Astrocyte (in vitro differentiated cells and primary cell): ENCODE measurements around the gene SMAD7. TPM values are rescaled to one million over a fixed set of nuclear protein-coding genes. Genes with fewer than 3 reads are reported as not detected.

Source experiments
- DNase-seq: peaks from one replicate; pipeline ENCODE4 v3.0.0-alpha.2; 2010; ENCODE audit warnings: low read depth
- FAIRE-seq: peaks from 2 replicates; lab custom pipeline; 2011; peaks lifted over from hg19 to GRCh38; lab: Jason Lieb, UNC
- H2AFZ ChIP-seq: 2 replicates; pipeline ENCODE4 v1.6.0; 2012; ENCODE audit warnings: low read depth, low read length, inconsistent platforms
- H3K27ac ChIP-seq: 2 replicates; pipeline ENCODE4 v1.5.1; 2011; ENCODE audit warnings: low read depth, low read length, inconsistent platforms
- H3K27me3 ChIP-seq: 2 replicates; pipeline ENCODE4 v1.6.0; 2011; ENCODE audit warnings: low read length, inconsistent platforms; ENCODE audit not compliant: insufficient read depth
- H3K36me3 ChIP-seq: 2 replicates; pipeline ENCODE4 v1.5.1; 2011; ENCODE audit warnings: low read length, inconsistent platforms; ENCODE audit not compliant: insufficient read depth
- H3K4me1 ChIP-seq: 2 replicates; pipeline ENCODE4 v1.5.1; 2011; ENCODE audit warnings: low read length, inconsistent platforms; ENCODE audit not compliant: insufficient read depth
- H3K4me2 ChIP-seq: 2 replicates; pipeline ENCODE4 v1.6.0; 2012; ENCODE audit warnings: low read length, inconsistent platforms
- H3K4me3 ChIP-seq: 2 replicates; pipeline ENCODE4 v1.5.1; 2011; ENCODE audit warnings: low read depth, mild to moderate bottlenecking, low read length, inconsistent platforms; ENCODE audit not compliant: insufficient read depth
- H3K79me2 ChIP-seq: 2 replicates; pipeline ENCODE4 v1.6.0; 2012; ENCODE audit warnings: mild to moderate bottlenecking, low read length, inconsistent platforms; ENCODE audit not compliant: insufficient read depth
- H3K9ac ChIP-seq: 2 replicates; pipeline ENCODE4 v1.6.0; 2012; ENCODE audit warnings: mild to moderate bottlenecking, low read length, inconsistent platforms
- H3K9me3 ChIP-seq: 2 replicates; pipeline ENCODE4 v1.5.1; 2012; ENCODE audit warnings: low read depth, mild to moderate bottlenecking, low read length, inconsistent platforms; ENCODE audit not compliant: insufficient read depth
- H4K20me1 ChIP-seq: 2 replicates; pipeline ENCODE4 v1.6.0; 2012; ENCODE audit warnings: low read length, inconsistent platforms; ENCODE audit not compliant: insufficient read depth
- H3K27ac Mint-ChIP-seq: one replicate; pipeline ENCODE4 v1.8.0; 2021; ENCODE audit warnings: mild to moderate bottlenecking, mixed read lengths; ENCODE audit not compliant: unreplicated experiment
- H3K27me3 Mint-ChIP-seq: one replicate; pipeline ENCODE4 v1.8.0; 2021; ENCODE audit warnings: low read depth, mixed read lengths; ENCODE audit not compliant: unreplicated experiment
- H3K36me3 Mint-ChIP-seq: one replicate; pipeline ENCODE4 v1.8.0; 2021; ENCODE audit warnings: low read depth, mixed read lengths; ENCODE audit not compliant: unreplicated experiment
- H3K4me1 Mint-ChIP-seq: one replicate; pipeline ENCODE4 v1.8.0; 2021; ENCODE audit warnings: low read depth, mixed read lengths; ENCODE audit not compliant: unreplicated experiment
- H3K4me3 Mint-ChIP-seq: one replicate; pipeline ENCODE4 v1.8.0; 2021; ENCODE audit warnings: mild to moderate bottlenecking, moderate library complexity, mixed read lengths; ENCODE audit not compliant: unreplicated experiment
- H3K9me3 Mint-ChIP-seq: one replicate; pipeline ENCODE4 v1.8.0; 2021; ENCODE audit warnings: mild to moderate bottlenecking, mixed read lengths; ENCODE audit not compliant: unreplicated experiment
- EZH2 ChIP-seq: IDR thresholded peaks from 2 replicates; pipeline ENCODE4 v1.6.1; 2012; ENCODE audit warnings: mild to moderate bottlenecking, low read length, inconsistent platforms; ENCODE audit not compliant: insufficient read depth
- total RNA-seq: library from RNA; stranded (reverse); gene quantifications from 2 replicates; pipeline ENCODE4 v1.2.1, GENCODE V29; 2021
- TF ChIP-seq, protein P1 (sequence below): IDR thresholded peaks from 2 replicates; pipeline ENCODE4 v1.5.1; 2011; ENCODE audit warnings: low read depth, mild to moderate bottlenecking, inconsistent platforms, low read length, moderate library complexity; ENCODE audit not compliant: insufficient read depth

Gene SMAD7
- total RNA-seq, 1 donor from 2014 or later = 62.9 TPM

GRCh38 chr18:48958951-48959350 is 8.2 kb upstream of the SMAD7 start:
- H3K36me3 Mint-ChIP-seq = no peaks in the 10 kb centered on the region
- no peaks in the 10 kb centered on the region for H3K27me3 Mint-ChIP-seq
- Histone ChIP-seq H3K9me3 (no peaks in the 10 kb centered on the region), H3K79me2 (no peaks in the 10 kb centered on the region), H3K27me3 (no peaks in the 10 kb centered on the region), H3K4me1 (peaks cover 50% of the 10 kb centered on the region), H3K36me3 (no peaks in the 10 kb centered on the region), H3K9ac (peak overlapping the region; percentile 78), H3K4me2 (peak overlapping the region; percentile 78), H3K27ac (peak overlapping the region; percentile 92), H3K4me3 (no peak overlapping the region), H4K20me1 (no peaks in the 10 kb centered on the region), H2AFZ (no peak overlapping the region)
- no peak overlapping the region for H3K4me3 Mint-ChIP-seq
- no peak for DNase-seq
- H3K27ac Mint-ChIP-seq = peak overlapping the region; percentile 70
- no peak for FAIRE-seq
- TF ChIP-seq, protein P1, sequence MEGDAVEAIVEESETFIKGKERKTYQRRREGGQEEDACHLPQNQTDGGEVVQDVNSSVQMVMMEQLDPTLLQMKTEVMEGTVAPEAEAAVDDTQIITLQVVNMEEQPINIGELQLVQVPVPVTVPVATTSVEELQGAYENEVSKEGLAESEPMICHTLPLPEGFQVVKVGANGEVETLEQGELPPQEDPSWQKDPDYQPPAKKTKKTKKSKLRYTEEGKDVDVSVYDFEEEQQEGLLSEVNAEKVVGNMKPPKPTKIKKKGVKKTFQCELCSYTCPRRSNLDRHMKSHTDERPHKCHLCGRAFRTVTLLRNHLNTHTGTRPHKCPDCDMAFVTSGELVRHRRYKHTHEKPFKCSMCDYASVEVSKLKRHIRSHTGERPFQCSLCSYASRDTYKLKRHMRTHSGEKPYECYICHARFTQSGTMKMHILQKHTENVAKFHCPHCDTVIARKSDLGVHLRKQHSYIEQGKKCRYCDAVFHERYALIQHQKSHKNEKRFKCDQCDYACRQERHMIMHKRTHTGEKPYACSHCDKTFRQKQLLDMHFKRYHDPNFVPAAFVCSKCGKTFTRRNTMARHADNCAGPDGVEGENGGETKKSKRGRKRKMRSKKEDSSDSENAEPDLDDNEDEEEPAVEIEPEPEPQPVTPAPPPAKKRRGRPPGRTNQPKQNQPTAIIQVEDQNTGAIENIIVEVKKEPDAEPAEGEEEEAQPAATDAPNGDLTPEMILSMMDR = no peak
- no peak for TF ChIP-seq EZH2
- peaks cover 3% of the 10 kb centered on the region for H3K9me3 Mint-ChIP-seq
- peaks cover 69% of the 10 kb centered on the region for H3K4me1 Mint-ChIP-seq

- no peak overlapping the region for H2AFZ ChIP-seq
- no peaks in the 10 kb centered on the region for H3K9me3 ChIP-seq
- H3K36me3 Mint-ChIP-seq = no peaks in the 10 kb centered on the region
- peaks cover 54% of the 10 kb centered on the region for H3K4me1 ChIP-seq
- no peak overlapping the region for H3K9ac ChIP-seq
- H3K9me3 Mint-ChIP-seq = peaks cover 3% of the 10 kb centered on the region
- H3K4me3 Mint-ChIP-seq = no peak overlapping the region
- no peaks in the 10 kb centered on the region for H3K27me3 ChIP-seq
- no peak overlapping the region for H3K4me2 ChIP-seq
- TF ChIP-seq EZH2 = no peak
- TF ChIP-seq, protein P1 = no peak
- H3K27ac ChIP-seq = no peak overlapping the region
- H3K79me2 ChIP-seq = no peaks in the 10 kb centered on the region
- H3K4me1 Mint-ChIP-seq = peaks cover 56% of the 10 kb centered on the region
- H4K20me1 ChIP-seq = no peaks in the 10 kb centered on the region
- no peak for FAIRE-seq
- no peaks in the 10 kb centered on the region for H3K36me3 ChIP-seq
- H3K27me3 Mint-ChIP-seq = no peaks in the 10 kb centered on the region
- no peak for DNase-seq
- H3K4me3 ChIP-seq = no peak overlapping the region
- peak overlapping the region; percentile 30 for H3K27ac Mint-ChIP-seq
Measured at GRCh38 chr18:48957616-48958015, 6.9 kb upstream of the SMAD7 start.

- Histone ChIP-seq H3K4me3 (no peak overlapping the region), H3K79me2 (no peaks in the 10 kb centered on the region), H3K27me3 (no peaks in the 10 kb centered on the region), H3K36me3 (no peaks in the 10 kb centered on the region), H3K27ac (no peak overlapping the region), H3K9ac (no peak overlapping the region), H3K4me1 (peaks cover 49% of the 10 kb centered on the region), H3K4me2 (no peak overlapping the region), H2AFZ (no peak overlapping the region), H4K20me1 (no peaks in the 10 kb centered on the region), H3K9me3 (no peaks in the 10 kb centered on the region)
- no peak for TF ChIP-seq EZH2
- TF ChIP-seq, protein P1 = no peak
- Mint-ChIP-seq H3K9me3 (peaks cover 3% of the 10 kb centered on the region), H3K4me1 (peaks cover 51% of the 10 kb centered on the region), H3K4me3 (no peak overlapping the region), H3K36me3 (no peaks in the 10 kb centered on the region), H3K27ac (no peak overlapping the region), H3K27me3 (no peaks in the 10 kb centered on the region)
- no peak for DNase-seq
- peak; percentile 5 for FAIRE-seq
Measured at GRCh38 chr18:48957136-48957535, 6.4 kb upstream of the SMAD7 start.
